IPS-18a (cell line): ENCODE results near the gene CMSS1.
"Not testable (repeated sequence)": the region's sequence is repeated elsewhere in the genome, so short reads cannot be mapped to it uniquely, and the experiment has no call there.

Source experiments
- H3K27ac ChIP-seq: one replicate; pipeline ENCODE4 v1.5.1; 2013; ENCODE audit warnings: low read length
- H3K27me3 ChIP-seq: one replicate; pipeline ENCODE4 v1.6.1; 2013; ENCODE audit warnings: mild to moderate bottlenecking, low read length; ENCODE audit not compliant: control insufficient read depth, insufficient read depth
- H3K36me3 ChIP-seq: one replicate; pipeline ENCODE4 v1.6.1; 2013; ENCODE audit warnings: low read depth, low read length; ENCODE audit not compliant: control insufficient read depth
- H3K4me1 ChIP-seq: one replicate; pipeline ENCODE4 v1.6.1; 2013; ENCODE audit warnings: low read depth, low read length; ENCODE audit not compliant: control insufficient read depth
- H3K4me3 ChIP-seq: one replicate; pipeline ENCODE4 v1.5.1; 2013; ENCODE audit warnings: low read length
- H3K9ac ChIP-seq: one replicate; pipeline ENCODE4 v1.6.1; 2013; ENCODE audit warnings: mild to moderate bottlenecking, low read length, moderate library complexity
- H3K9me3 ChIP-seq: one replicate; pipeline ENCODE4 v1.6.1; 2013; ENCODE audit warnings: low read depth, low read length; ENCODE audit not compliant: control insufficient read depth

The CMSS1 gene

GRCh38 chr3:100228247-100228646 lies 410.6 kb downstream of the CMSS1 start:
- Histone ChIP-seq H3K9me3 (no peaks in the 10 kb centered on the region), H3K27ac (no peak overlapping the region), H3K4me3 (no peak overlapping the region), H3K36me3 (no peaks in the 10 kb centered on the region), H3K4me1 (peaks cover 10% of the 10 kb centered on the region), H3K9ac (no peak overlapping the region), H3K27me3 (no peaks in the 10 kb centered on the region)

- not testable (repeated sequence) for H3K9me3 ChIP-seq, H3K27ac ChIP-seq, H3K27me3 ChIP-seq, H3K9ac ChIP-seq, H3K4me3 ChIP-seq, H3K36me3 ChIP-seq, H3K4me1 ChIP-seq
These were observed 411.5 kb downstream of the CMSS1 start for GRCh38 chr3:100229188-100229587.

GRCh38 chr3:100230710-100231109 lies 413.0 kb downstream of the CMSS1 start:
- no peak overlapping the region for H3K27ac ChIP-seq
- peaks cover 10% of the 10 kb centered on the region for H3K4me1 ChIP-seq
- H3K36me3 ChIP-seq = no peaks in the 10 kb centered on the region
- H3K4me3 ChIP-seq = no peak overlapping the region
- no peaks in the 10 kb centered on the region for H3K9me3 ChIP-seq
- no peaks in the 10 kb centered on the region for H3K27me3 ChIP-seq
- H3K9ac ChIP-seq = no peak overlapping the region
